Breast epithelium (tissue), 4 donors: ENCODE results near the gene MAPRE3. TPM values are rescaled to one million over a fixed set of nuclear protein-coding genes. Genes with fewer than 3 reads are reported as not detected.

Experiments
- DNase-seq, 2 donors: peaks; one replicate each; pipeline ENCODE4 v3.0.0-alpha.2; 2019; ENCODE audit warnings: low spot score in 2 of 2
- H3K27ac ChIP-seq, 2 donors: fragments of 200-600 bp; sonication (generic) in 1 of 2; one replicate each; pipeline ENCODE4 v1.5.1; 2016 to 2019; ENCODE audit warnings: mild to moderate bottlenecking in 1 of 2
- H3K27me3 ChIP-seq, 2 donors: fragments of 200-600 bp; sonication (generic) in 1 of 2; one replicate each; pipeline versions ENCODE4 v1.5.1 to v1.6.0; 2017 to 2019; ENCODE audit warnings: control low read depth in 1 of 2, mild to moderate bottlenecking in 1 of 2
- H3K36me3 ChIP-seq: fragments of 200-600 bp; one replicate; pipeline ENCODE4 v1.5.1; 2019
- H3K4me1 ChIP-seq, 2 donors: fragments of 200-600 bp; sonication (generic); one replicate each; pipeline ENCODE4 v1.5.1; 2016 to 2019; ENCODE audit warnings: control low read depth in 1 of 2
- H3K4me3 ChIP-seq, 3 donors: fragments of 200-600 bp; sonication (generic); 1 replicate in 2 of 3; 2 replicates in 1 of 3; pipeline ENCODE4 v1.5.1; 2016 to 2019; ENCODE audit warnings: mild to moderate bottlenecking in 3 of 3, moderate library complexity in 2 of 3
- H3K9me3 ChIP-seq, 2 donors: fragments of 200-600 bp; sonication (generic) in 1 of 2; one replicate each; pipeline ENCODE4 v1.5.1; 2016 to 2019; ENCODE audit warnings: control low read depth in 1 of 2
- CTCF ChIP-seq, 3 donors: fragments of 450-650 bp; IDR thresholded peaks; one replicate each; pipeline ENCODE4 v1.5.1; 2016 to 2017; ENCODE audit warnings: antibody characterized with exemption in 3 of 3, mild to moderate bottlenecking in 3 of 3, moderate library complexity in 3 of 3
- POLR2A ChIP-seq: fragments of 450-650 bp; IDR thresholded peaks from one replicate; pipeline ENCODE4 v1.6.1; 2016; ENCODE audit warnings: antibody characterized with exemption, mild to moderate bottlenecking, moderate library complexity
- POLR2AphosphoS5 ChIP-seq, 3 donors: sonication (generic); formaldehyde crosslinking; IDR thresholded peaks; one replicate each; pipeline ENCODE4 v1.6.1; 2017; ENCODE audit warnings: antibody characterized with exemption in 3 of 3
- intact Hi-C: fragments of 100-400 bp; cut with DNase I; formaldehyde crosslinking; loops from one replicate; pipeline ENCODE4 v1.15.1; 2023; ENCODE audit warnings: low total_unique reads
- total RNA-seq, 3 donors: library from RNA; depleted of rRNA; stranded (reverse); fragments of >200 nt; gene quantifications; one replicate each; pipeline ENCODE4 v1.1.0, GENCODE V29; 2016

MAPRE3 gene
- total RNA-seq, 3 donors from 2014 or later: 10.6 to 21.3 (median 19.9) TPM

- Histone ChIP-seq H3K4me3 (no peak overlapping the region), H3K36me3 (no peaks in the 10 kb centered on the region), H3K27me3 (no peaks in the 10 kb centered on the region), H3K9me3 (no peaks in the 10 kb centered on the region), H3K27ac (no peak overlapping the region), H3K4me1 (no peaks in the 10 kb centered on the region)
- no peak for DNase-seq
- intact Hi-C loops: no loop called here
- TF ChIP-seq CTCF (IDR thresholded peaks at IDR 0.05) (no peak), POLR2AphosphoS5 (IDR thresholded peaks at IDR 0.05) (no peak), POLR2A (no peak)
These were observed 56.8 kb downstream of the MAPRE3 start for GRCh38 chr2:27027211-27027651.

- Histone ChIP-seq H3K4me3 (no peak overlapping the region), H3K4me1 (peaks cover 0 to 5% of the 10 kb centered on the region in 2 donors), H3K9me3 (no peaks in the 10 kb centered on the region), H3K27me3 (no peaks in the 10 kb centered on the region), H3K27ac (no peak overlapping the region), H3K36me3 (no peaks in the 10 kb centered on the region)
- DNase-seq: no peak
- intact Hi-C loops: no loop called here
- TF ChIP-seq POLR2AphosphoS5 (IDR thresholded peaks at IDR 0.05) (no peak), CTCF (IDR thresholded peaks at IDR 0.05) (no peak), POLR2A (no peak)
These were observed 58.6 kb downstream of the MAPRE3 start for GRCh38 chr2:27029051-27029450.

DNA sequence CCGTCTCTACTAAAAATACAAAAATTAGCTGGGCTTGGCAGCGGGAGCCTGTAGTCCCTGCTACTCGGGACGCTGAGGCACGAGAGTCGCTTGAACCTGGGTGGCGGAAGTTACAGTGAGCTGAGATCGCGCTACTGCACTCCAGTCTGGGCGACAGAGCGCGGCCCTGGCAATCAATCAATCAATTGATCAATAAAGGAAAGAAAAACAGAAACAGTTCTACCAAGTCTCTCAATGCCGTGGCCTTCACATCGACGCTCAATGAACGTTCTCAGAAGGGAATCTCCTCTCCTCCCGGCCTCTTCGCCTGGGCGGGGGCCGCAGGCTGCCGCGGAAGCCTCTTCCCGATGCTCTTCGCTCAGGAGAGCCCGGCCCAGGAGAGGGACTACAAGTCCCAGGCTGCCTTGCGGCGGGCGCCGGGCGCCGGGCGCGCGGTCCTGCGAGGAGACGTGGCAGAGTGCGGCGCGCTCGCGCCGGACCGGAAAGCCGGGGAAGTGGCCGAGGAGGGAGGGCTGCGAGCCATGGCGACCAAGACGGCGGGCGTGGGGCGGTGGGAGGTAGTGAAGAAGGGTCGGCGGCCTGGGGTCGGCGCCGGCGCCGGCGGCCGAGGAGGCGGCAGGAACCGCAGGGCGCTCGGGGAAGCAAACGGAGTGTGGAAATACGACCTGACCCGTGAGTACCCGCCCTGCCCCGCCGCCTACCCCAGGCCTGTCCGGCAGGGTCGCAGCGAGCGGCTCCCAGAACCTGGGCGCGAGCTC lies 62.2 kb downstream of the MAPRE3 start, which contains the start of gene TMEM214:
Gene TMEM214, plus strand, starts transcription at position 471 of the 758 bp plus-strand sequence. Its CDS starts 51 bp downstream, at position 522.
- intact Hi-C loops: no loop called here
- Histone ChIP-seq H3K4me3 (peak within 1 kb of the TSS; percentile 92 to 97 (median 97)), H3K27me3 (no peaks in the 10 kb centered on the region), H3K9me3 (no peaks in the 10 kb centered on the region), H3K27ac (peak within 1 kb of the TSS; percentile 91 to 94), H3K4me1 (peaks cover 0 to 11% of the 10 kb centered on the region in 2 donors), H3K36me3 (peaks cover 8% of the 10 kb centered on the region)
- DNase-seq: peak; percentile 76 to 82
- TF ChIP-seq POLR2AphosphoS5 (IDR thresholded peaks at IDR 0.05): peak; percentile 43 to 80 (median 61)
- TF ChIP-seq CTCF (IDR thresholded peaks at IDR 0.05): peak in 1 of 3 donors; percentile 13
- TF ChIP-seq POLR2A: no peak

DNA sequence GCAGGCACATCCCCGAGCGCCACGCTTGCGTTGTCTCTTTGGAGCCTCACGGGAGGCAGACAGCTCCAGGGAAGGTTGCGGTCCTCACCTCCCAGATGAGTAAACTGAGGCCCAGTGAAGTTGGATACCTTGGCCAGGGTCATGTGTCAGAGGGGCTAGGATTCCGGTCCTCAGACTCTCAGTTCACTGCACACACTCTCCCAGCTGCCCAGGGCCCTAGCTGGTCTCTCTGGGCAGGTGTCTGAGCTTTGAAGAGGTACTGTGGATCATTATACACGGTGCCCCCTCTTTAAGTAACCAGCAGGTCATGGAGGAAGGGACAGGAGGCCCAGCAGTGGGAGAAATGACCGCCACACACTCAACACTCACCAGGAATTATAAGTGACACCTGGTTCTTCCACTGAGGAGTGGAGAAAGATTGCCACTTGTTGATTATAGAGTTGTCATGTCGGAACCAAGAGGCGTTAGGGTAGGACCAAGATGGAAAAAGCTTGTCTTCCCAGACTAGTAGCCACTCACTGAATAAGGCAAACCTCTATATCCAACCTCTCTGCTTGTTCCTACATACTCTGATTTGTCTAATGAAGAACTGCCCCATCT lies 62.9 kb downstream of the MAPRE3 start:
- DNase-seq: no peak
- intact Hi-C loops: no loop called here
- Histone ChIP-seq H3K27ac (peak overlapping the region; percentile 91 to 94), H3K36me3 (peaks cover 14% of the 10 kb centered on the region), H3K9me3 (no peaks in the 10 kb centered on the region), H3K4me3 (peak overlapping the region; percentile 92 to 97 (median 97)), H3K4me1 (peaks cover 0 to 11% of the 10 kb centered on the region in 2 donors), H3K27me3 (no peaks in the 10 kb centered on the region)
- TF ChIP-seq POLR2A (no peak), POLR2AphosphoS5 (IDR thresholded peaks at IDR 0.05) (no peak), CTCF (IDR thresholded peaks at IDR 0.05) (no peak)

DNA sequence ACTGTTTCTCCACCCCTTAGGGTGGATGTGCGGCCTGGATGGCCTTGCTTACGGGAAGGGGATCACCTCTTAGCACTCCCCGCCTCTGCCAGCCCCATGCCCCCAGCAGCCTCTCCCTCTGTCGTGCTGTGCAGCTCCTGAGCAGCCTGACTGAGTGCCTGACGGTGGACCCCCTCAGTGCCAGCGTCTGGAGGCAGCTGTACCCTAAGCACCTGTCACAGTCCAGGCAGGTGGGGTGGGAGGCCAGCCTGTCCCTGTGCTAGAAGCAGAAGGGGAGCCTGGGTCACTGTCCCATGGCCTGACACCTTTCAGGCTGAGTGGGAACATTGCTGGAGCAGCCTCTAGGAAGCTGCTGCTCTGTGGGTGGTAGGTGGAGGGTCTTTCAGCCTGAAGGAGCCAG lies 67.6 kb downstream of the MAPRE3 start:
- intact Hi-C loops: no loop called here
- Histone ChIP-seq H3K27ac (no peak overlapping the region), H3K27me3 (no peaks in the 10 kb centered on the region), H3K4me1 (peaks cover 0 to 11% of the 10 kb centered on the region in 2 donors), H3K9me3 (no peaks in the 10 kb centered on the region), H3K36me3 (peaks cover 24% of the 10 kb centered on the region), H3K4me3 (no peak overlapping the region)
- TF ChIP-seq CTCF (IDR thresholded peaks at IDR 0.05) (no peak), POLR2A (no peak), POLR2AphosphoS5 (IDR thresholded peaks at IDR 0.05) (no peak)
- no peak for DNase-seq
